ENCODE results near the gene GLOD5.

Gene GLOD5

GRCh38 chrX:48785186-48785539 lies 23.6 kb downstream of the GLOD5 start:
- Mint-ChIP-seq H3K4me3 (no peak overlapping the region), H3K36me3 (no peaks in the 10 kb centered on the region), H3K27me3 (no peaks in the 10 kb centered on the region), H3K9me3 (no peaks in the 10 kb centered on the region), H3K27ac (no peak overlapping the region), H3K4me1 (peaks cover 7% of the 10 kb centered on the region)

- Mint-ChIP-seq H3K4me3 (no peak overlapping the region), H3K36me3 (no peaks in the 10 kb centered on the region), H3K4me1 (peaks cover 7% of the 10 kb centered on the region), H3K9me3 (no peaks in the 10 kb centered on the region), H3K27me3 (no peaks in the 10 kb centered on the region), H3K27ac (no peak overlapping the region)
These were observed 24.1 kb downstream of the GLOD5 start for GRCh38 chrX:48785540-48786214.

GRCh38 chrX:48786341-48786800 lies 24.8 kb downstream of the GLOD5 start, which contains the start of gene GATA1:
Gene GATA1, plus strand, starts transcription at chrX:48786590. Its CDS starts 4,520 bp downstream, at chrX:48791110.
- no peaks in the 10 kb centered on the region for H3K27me3 Mint-ChIP-seq
- no peaks in the 10 kb centered on the region for H3K36me3 Mint-ChIP-seq
- H3K4me3 Mint-ChIP-seq: no peak within 1 kb of the TSS

GRCh38 chrX:48786825-48787504 lies 25.4 kb downstream of the GLOD5 start:
- H3K27ac Mint-ChIP-seq: no peak overlapping the region
- H3K9me3 Mint-ChIP-seq: no peaks in the 10 kb centered on the region
- H3K36me3 Mint-ChIP-seq: no peaks in the 10 kb centered on the region
- no peak overlapping the region for H3K4me3 Mint-ChIP-seq
- no peaks in the 10 kb centered on the region for H3K27me3 Mint-ChIP-seq
- H3K4me1 Mint-ChIP-seq: peaks cover 7% of the 10 kb centered on the region

More at GRCh38 chrX:48786341-48786800, 24.8 kb downstream of the GLOD5 start, which contains the start of gene GATA1:
- Mint-ChIP-seq H3K9me3 (no peaks in the 10 kb centered on the region), H3K27ac (no peak within 1 kb of the TSS), H3K4me1 (peaks cover 7% of the 10 kb centered on the region)

- no peak overlapping the region for H3K4me3 Mint-ChIP-seq
- H3K27ac Mint-ChIP-seq: no peak overlapping the region
- no peaks in the 10 kb centered on the region for H3K9me3 Mint-ChIP-seq
- H3K27me3 Mint-ChIP-seq: no peaks in the 10 kb centered on the region
- H3K4me1 Mint-ChIP-seq: peaks cover 7% of the 10 kb centered on the region
- H3K36me3 Mint-ChIP-seq: no peaks in the 10 kb centered on the region
These were observed 26.2 kb downstream of the GLOD5 start for GRCh38 chrX:48787505-48788443.

GRCh38 chrX:48789366-48790220 lies 28.0 kb downstream of the GLOD5 start:
- Mint-ChIP-seq H3K9me3 (no peaks in the 10 kb centered on the region), H3K27ac (no peak overlapping the region), H3K4me1 (peaks cover 7% of the 10 kb centered on the region), H3K27me3 (no peaks in the 10 kb centered on the region), H3K4me3 (no peak overlapping the region), H3K36me3 (no peaks in the 10 kb centered on the region)

- Mint-ChIP-seq H3K27me3 (no peaks in the 10 kb centered on the region), H3K27ac (no peak overlapping the region), H3K36me3 (no peaks in the 10 kb centered on the region), H3K9me3 (no peaks in the 10 kb centered on the region), H3K4me3 (no peak overlapping the region), H3K4me1 (peaks cover 7% of the 10 kb centered on the region)
These were observed 28.9 kb downstream of the GLOD5 start for GRCh38 chrX:48790477-48790876.

- no peaks in the 10 kb centered on the region for H3K36me3 Mint-ChIP-seq
- no peak overlapping the region for H3K4me3 Mint-ChIP-seq
- no peaks in the 10 kb centered on the region for H3K9me3 Mint-ChIP-seq
- no peaks in the 10 kb centered on the region for H3K27me3 Mint-ChIP-seq
- no peak overlapping the region for H3K27ac Mint-ChIP-seq
- H3K4me1 Mint-ChIP-seq: peaks cover 7% of the 10 kb centered on the region
These were observed 29.7 kb downstream of the GLOD5 start for GRCh38 chrX:48791063-48791820.

GRCh38 chrX:48792219-48792618 lies 30.7 kb downstream of the GLOD5 start:
- no peak overlapping the region for H3K4me3 Mint-ChIP-seq
- peaks cover 7% of the 10 kb centered on the region for H3K4me1 Mint-ChIP-seq
- H3K9me3 Mint-ChIP-seq: no peaks in the 10 kb centered on the region
- no peaks in the 10 kb centered on the region for H3K27me3 Mint-ChIP-seq
- no peaks in the 10 kb centered on the region for H3K36me3 Mint-ChIP-seq
- no peak overlapping the region for H3K27ac Mint-ChIP-seq

- Mint-ChIP-seq H3K4me1 (peaks cover 7% of the 10 kb centered on the region), H3K9me3 (no peaks in the 10 kb centered on the region), H3K36me3 (no peaks in the 10 kb centered on the region), H3K27ac (no peak overlapping the region), H3K27me3 (no peaks in the 10 kb centered on the region), H3K4me3 (no peak overlapping the region)
These were observed 32.4 kb downstream of the GLOD5 start for GRCh38 chrX:48793935-48794334.

GRCh38 chrX:48794340-48794910 lies 32.9 kb downstream of the GLOD5 start:
- Mint-ChIP-seq H3K27me3 (no peaks in the 10 kb centered on the region), H3K9me3 (no peaks in the 10 kb centered on the region), H3K27ac (no peak overlapping the region), H3K36me3 (no peaks in the 10 kb centered on the region), H3K4me1 (peaks cover 6% of the 10 kb centered on the region), H3K4me3 (no peak overlapping the region)

GRCh38 chrX:48794911-48795515 lies 33.5 kb downstream of the GLOD5 start:
- Mint-ChIP-seq H3K27ac (no peak overlapping the region), H3K27me3 (no peaks in the 10 kb centered on the region), H3K4me1 (peaks cover under 1% of the 10 kb centered on the region), H3K4me3 (no peak overlapping the region), H3K9me3 (no peaks in the 10 kb centered on the region), H3K36me3 (no peaks in the 10 kb centered on the region)

GRCh38 chrX:48798318-48798717 lies 36.8 kb downstream of the GLOD5 start:
- H3K4me1 Mint-ChIP-seq: peaks cover 14% of the 10 kb centered on the region
- no peaks in the 10 kb centered on the region for H3K27me3 Mint-ChIP-seq
- H3K4me3 Mint-ChIP-seq: no peak overlapping the region
- H3K36me3 Mint-ChIP-seq: no peaks in the 10 kb centered on the region
- H3K9me3 Mint-ChIP-seq: no peaks in the 10 kb centered on the region
- no peak overlapping the region for H3K27ac Mint-ChIP-seq

Data from activated naive CD4-positive, alpha-beta T cell treated with anti-CD3 and anti-CD28 coated beads, Interleukin-2, amount 50 U/mL, for 24 hours (primary cell).